GM19452 (cell line): ENCODE data around the gene PARP9.

Experiments
- ATAC-seq: cut with Tn5 transposase; IDR thresholded peaks from one replicate; pipeline ENCODE4 v1.9.1; 2021; ENCODE audit not compliant: unreplicated experiment

Gene PARP9

DNA sequence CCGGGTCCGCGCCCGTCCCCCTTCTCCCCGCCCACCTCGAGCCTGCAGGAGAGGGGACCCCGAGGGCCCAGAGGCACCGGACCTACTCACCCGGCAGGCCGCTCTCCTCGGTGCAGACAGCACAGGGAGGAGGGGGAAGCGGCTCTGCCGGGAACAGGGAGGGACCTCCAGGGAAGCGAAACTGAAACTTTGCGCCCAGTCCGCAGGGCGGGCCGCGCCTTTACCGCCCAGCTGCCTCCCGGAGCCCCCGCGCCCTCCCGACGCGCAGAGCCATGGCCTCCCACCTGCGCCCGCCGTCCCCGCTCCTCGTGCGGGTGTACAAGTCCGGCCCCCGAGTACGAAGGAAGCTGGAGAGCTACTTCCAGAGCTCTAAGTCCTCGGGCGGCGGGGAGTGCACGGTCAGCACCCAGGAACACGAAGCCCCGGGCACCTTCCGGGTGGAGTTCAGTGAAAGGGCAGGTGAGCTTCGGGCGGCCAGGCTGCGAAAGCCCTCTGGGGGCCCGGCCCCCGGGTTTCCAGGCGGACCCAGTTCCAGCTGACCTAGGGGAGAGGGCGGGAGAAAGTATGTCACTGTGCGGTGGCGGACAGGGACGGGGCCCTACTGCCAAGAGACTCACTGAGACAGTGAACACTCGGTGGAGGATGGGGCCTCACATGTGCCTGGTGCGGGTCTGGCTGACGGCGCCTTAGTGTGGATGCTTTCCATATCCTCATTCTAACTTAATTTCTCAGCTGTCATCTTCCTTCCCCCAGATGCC lies at the start of gene PARP9, which contains the start of gene DTX3L:
Gene PARP9, minus strand, starts transcription at position 146 of the 758 bp plus-strand sequence. CDS start 4,680 bp downstream, outside the sequence.
Gene DTX3L, plus strand, starts transcription at position 184 of the 758 bp plus-strand sequence. Its CDS starts 89 bp downstream, at position 273.
- peak; percentile 81 for ATAC-seq

DNA sequence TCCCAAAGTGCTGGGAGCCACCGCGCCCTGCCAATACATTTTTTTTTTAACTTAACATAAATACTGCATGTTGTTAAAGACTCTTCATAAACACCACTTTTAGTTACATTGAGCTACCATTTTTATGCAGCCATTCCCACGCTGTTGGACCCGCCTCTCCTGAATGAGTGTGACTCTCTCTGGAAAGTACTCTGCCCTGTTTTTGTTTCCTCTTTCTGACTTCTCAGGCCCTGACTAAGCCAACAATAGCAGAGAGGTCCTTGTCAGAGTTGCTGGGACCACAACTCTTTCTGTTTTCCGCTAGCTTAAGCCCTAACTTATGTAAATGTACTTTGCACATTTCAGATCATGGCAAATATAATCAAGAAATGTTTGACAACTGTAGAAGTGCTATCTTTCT lies 48.6 kb upstream of the PARP9 start:
- no peak for ATAC-seq

DNA sequence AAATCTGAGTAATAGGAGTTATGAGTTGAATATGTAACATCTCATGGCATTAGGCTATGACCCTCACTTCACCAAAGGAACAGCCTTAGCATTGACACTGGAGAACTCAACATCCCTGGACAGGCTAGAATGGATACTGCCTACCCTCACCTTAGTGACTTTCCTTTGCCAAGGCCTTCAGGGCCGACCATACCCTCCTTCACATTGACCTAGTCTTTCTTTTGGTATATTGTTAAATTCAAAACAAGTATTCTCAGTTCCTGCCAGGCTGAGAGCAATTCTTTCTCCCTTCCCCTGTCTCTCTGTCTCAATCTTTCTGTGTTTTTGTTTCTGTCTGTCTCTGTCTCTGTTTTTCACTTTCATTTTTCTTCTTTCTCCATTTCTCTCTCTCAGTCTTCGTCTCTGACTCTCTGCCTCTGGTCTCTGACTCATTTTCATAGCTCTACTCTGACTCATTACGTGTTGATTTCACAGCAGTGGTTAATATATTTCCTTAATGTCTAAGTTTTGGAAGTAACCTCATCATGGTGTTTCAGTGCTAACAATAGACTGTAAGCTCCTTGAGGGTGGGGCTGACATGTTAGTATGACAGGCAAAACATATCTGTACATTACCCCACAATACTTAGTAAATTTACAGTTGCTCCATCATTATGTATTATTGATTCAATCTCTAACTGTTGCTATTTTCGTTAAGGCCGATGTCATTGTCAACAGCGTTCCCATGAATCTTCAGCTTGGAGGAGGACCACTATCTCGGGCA lies 45.9 kb upstream of the PARP9 start:
- ATAC-seq = peak; percentile 93

DNA sequence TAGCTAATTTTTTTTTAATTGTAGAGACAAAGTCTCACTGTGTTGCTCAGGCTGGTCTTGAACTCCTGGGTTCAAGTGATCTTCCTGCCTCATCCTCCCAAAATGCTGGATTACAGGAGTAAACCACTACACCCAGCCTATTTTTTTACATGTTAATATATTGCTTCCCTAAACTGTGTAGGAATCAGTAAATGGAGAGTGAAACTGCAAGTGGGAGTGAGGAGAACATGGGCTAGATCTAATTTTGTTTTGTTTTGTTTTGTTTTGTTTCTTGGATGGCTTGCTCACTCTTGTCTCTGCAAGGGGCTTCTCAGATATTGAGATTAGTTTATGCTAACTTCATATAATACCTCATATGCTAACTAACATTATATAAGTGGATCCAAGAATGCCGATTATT lies 44.8 kb upstream of the PARP9 start:
- ATAC-seq = no peak

DNA sequence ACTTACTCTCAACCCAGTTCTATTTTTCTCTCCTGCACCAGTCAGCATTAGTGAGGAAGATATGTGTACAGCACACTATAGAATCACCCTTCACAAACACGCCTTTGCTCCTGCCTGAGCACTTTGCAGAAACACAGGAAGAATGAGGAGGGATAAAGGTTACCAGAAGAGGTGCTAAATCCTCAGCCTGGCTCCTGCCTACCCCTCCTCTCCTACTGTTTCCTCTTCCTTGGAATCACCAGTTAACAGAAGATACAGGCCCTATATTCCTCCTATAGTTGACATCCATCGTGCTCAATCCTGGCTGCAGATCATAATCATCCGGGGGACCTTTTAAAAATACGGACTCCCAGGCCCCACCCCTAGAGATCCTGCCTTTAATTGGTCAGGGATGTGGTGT lies 42.2 kb upstream of the PARP9 start:
- ATAC-seq = no peak

DNA sequence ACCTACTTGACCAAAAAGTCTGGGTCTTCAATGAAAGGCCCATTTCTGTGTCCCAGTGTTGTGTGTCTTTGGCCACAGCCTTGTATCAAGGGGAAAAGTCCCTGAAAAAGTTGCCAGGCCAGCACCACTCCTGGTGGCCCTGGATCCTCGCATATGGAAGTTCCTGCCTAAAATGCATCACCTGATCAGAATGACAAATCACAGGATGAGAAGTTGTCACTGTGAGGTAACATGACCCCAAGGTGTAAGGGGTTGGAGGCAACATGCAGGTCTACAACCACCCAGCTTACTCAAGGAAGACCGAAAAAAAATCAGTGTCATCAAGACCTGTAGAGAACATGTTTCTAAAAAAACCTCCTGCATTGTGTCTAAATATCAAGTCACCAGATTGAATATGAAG lies 39.0 kb upstream of the PARP9 start:
- ATAC-seq = no peak

DNA sequence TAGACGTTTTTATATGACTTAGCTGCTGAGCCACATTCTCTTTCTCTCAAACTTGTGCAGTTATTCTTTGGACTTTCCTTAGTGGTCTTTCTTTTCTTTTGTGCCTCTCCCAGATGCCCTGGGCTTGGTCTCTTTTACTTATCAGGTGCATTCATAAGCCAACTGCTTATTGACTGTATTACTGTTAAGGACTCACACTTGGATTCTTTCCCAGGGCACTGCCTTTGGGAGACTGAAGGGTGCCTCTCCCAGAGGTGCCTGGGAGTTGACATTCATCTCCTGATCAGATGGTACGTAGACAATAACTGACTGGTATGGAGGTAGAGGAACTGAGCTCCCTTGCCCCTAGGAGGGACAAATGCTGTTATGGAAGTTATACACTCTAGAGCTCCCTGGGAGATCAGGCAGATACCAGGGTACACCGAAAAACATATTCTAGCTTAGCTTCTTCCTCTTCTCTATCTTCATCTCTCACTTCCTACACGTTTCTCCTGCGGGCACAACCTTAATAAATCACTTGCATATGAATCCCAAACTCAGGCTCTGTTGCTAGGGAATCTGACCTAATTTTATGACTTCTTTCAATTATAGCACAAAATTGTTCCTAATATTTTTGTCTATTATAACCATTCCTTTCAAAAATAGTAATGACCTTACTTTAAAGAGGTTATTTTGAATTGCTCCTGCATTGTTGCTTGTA lies 38.1 kb upstream of the PARP9 start:
- no peak for ATAC-seq

DNA sequence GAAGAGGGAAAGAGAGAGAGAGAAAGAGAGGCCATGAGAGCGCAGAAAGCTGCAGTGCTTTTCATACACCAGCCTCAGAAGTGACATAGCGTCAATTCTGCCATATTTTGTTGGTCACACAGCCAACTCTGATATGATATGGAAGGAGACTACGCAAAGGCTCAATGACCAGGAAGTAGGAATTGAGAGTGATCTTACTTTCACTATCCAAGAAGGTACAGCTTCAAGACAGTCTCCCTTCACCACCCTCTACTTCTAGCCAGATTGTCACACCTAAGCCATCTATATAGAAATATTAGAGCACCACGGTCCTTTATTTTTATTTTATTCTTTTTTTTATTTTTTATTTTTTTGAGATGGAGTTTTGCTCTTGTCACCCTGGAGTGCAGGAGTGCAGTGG lies 34.5 kb upstream of the PARP9 start:
- no peak for ATAC-seq

DNA sequence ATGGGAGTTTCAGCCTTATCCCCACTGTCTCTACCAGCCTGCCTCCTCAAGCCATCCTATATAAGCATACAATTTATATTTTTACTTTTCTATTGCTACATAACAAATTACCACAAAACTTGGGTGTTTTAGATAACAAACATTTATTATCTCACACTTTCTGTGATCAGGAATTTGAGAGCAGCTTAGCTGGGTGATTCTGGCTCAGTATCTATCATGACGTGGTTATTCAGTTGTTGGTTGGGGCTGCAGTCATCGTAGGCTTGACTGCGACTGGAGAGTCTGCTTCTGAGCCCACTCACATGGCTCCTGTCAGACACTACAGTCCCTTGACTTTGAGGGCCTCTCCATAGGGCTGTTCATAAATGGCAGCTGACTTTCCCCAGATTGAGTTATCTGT lies 34.1 kb upstream of the PARP9 start:
- ATAC-seq = no peak

DNA sequence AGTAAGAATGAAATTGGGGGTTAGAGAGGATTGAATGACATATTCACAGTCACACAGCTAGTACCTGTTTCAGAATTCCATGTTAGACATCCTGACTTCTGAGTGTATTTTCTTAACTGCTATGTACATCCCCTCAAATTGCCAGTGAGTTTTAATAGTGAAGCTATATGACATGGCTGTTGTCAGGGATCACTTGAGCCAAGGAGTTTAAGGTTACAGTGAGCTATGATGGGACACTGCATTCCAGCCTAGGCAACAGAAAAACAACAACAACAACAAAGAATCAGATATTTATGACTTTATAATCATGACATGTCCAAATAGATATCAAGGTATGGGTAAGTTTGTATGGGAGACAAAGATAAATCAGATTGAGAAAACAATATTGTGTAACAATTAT lies 29.9 kb upstream of the PARP9 start:
- no peak for ATAC-seq

DNA sequence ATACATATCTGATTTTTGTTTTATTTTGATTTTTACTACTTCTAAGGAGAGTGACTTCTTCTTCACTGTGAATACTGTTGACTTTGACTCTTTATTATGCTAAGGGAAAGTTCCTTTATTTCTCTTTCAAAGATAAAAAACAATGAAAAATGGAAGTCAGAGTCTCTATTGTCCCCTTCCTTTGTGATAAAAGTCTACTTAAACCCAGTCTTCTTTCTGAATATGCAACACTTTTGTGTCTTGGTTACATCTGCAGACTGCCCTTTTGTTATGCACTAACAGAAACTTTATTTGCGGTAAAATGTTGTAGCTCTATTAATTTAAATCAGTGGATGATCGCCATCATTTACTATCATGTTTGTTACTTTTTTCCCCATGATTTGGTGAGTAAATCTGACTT lies 26.5 kb upstream of the PARP9 start:
- no peak for ATAC-seq

DNA sequence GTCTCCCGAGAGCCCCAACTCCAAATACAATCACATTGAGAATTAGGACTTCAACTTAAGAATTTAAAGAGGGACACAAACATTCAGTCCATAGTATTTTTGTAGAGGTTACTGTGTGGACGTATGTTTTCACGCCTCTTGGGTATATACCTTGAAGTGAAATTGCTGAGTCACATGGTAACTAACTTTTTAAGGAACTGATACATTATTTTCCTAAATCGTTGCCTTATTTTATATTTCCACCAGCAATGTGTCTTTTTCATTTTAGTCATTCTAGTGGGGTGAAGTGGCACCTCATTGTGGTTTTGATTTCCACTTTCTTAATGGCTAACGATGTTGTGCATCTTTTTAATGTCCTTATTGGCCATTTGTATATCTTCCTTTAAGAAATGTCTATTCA lies 25.2 kb upstream of the PARP9 start:
- no peak for ATAC-seq

DNA sequence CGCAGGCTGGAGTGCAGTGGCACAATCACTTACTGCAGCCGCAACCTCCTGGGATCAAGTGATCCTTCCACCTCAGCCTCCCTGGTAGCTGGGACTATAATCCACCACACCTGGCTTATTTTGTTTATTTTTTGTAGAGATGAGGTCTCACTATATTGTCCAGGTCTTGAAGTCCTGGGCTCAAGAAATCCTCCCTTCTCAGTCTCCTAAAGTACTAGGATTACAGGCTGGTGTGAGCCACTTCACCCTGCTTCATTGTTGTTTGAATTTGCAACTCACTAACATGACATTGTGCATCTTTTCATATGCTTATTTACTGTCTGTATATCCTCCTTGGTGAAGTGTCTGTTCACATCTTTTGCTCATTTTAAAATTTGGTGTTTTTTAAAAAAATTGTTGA lies 23.5 kb upstream of the PARP9 start:
- no peak for ATAC-seq

DNA sequence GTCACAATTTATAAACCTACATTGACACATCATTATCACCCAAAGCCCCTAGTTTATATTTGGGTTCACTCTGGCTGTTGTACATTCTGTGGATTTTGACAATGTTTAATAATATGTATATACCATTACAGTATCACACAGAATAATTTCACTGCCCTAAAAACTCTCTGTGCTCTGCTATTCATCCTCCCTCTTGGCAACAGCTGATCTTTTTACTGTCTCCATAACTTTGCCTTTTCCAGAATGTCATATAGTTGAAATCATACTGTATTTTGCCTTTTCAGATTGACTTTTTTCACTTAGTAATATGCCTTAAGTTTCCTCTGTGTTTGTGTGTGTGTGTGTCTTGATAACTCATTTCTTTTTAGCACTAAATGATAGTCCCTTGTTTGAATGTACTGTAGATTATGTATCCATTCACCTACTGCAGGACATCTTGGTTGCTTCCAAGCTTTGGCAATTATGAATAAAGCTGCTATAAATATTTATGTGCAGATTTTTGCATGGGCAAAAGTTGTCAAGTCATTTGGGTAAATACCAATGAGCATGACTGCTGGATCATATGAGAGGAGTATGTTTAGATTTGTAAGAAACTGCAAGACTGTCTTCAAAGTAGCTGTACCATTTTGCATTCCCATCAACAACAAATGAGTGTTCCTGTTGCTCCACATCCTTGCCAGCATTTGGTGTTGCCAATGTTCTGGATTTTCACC lies 22.8 kb upstream of the PARP9 start:
- ATAC-seq = no peak

DNA sequence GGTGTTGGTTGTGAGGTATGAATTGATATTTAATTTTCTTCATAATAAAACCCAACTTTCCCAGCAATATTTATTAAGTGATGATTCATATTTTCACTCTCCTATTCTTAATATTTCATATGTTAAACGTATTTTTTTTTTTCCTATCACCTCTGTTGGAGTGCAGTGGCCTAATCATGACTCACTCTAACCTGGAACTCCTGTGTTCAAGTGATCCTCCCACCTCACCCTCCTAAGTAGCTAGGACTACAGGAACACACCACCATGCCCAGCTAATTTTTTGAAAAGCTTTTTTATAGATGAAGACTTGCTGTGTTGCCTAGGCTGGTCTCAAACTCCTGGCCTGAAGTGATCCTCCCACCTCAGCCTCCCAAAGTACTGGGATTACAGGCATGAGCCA lies 22.0 kb upstream of the PARP9 start:
- no peak for ATAC-seq

DNA sequence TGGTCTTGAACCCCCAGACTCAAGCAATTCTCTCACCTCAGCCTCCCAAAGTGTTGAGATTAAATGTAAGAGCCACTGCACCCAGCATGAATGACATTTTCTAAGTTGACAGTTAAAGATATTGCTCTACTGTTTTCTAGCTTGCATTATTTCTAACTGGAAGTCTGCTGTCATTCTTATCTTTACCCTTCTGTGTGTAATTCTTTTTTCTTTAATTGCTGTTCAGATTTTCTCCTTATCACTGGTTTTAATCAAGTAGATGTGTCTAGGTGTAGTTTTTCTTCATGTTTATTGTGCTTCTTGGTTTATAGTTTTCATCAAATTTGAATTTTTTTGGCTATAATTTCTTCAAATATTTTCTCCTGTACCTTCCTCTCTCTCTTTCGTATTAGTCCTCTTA lies 18.3 kb upstream of the PARP9 start:
- no peak for ATAC-seq

DNA sequence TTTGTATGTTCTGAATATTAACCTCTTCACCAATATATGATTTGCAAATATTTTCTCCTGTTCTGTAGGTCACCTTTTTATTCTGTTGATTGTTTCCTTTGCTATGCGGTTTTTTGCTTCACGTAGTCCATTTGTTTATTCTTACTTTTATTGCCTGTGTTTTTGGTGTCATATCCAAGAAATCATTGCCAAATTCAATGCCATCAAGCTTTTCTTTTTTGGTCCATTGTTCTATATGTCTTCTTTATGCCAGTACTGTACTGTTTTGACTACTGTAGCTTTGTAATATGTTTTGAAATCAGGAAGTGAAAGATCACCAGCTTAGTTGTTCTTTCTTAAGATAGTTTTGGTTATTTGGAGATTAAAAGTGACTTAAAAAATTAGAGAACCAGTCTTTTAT lies 17.5 kb upstream of the PARP9 start:
- no peak for ATAC-seq

DNA sequence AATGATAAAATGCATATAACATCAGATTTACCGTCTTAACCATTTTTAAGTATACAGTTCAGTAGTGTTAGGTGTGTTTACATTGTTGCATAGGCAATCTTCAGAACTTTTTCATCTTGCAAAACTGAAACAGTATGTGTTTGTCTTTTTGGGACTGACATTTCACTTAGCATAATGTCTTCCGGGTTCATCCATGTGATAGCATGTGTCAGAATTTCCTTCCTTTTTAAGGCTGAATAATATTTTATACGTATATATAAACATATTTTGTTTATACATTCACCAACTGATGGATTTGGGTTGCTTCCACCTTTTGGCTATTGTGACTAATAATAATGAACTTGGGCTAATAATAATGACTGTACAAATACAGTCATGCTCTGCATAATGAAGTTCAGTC lies 16.4 kb upstream of the PARP9 start:
- no peak for ATAC-seq

DNA sequence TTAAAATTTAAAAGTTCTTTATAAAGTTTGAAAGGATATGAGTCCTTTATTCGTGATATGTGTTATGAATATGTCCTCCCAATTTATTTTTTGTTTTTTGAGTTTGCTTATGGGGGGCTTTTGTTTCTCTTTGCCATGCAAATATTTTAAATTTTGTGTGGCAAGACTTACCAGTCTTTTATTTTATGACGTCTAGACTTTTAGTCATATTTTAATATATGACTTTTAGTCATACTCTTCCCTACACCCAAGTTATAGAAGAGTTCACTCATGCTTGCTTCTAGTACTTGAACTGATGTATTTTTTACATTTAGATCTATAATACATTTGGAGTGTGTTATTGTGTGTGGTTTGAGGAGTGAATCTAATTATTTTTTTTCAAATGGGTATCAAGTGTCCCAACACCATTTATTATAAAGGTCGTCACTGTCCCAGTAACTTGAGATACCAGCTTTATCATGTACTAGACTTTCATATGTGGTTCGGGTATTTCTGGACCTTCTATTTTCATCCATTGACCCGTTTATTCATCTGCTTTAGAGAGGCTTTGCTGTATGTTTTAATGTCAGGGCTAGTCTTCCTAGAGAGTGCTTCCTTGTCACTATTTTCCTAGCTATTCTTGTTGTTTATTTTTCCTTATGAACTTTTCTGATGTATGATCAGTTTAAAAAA lies 14.1 kb upstream of the PARP9 start:
- ATAC-seq = no peak

DNA sequence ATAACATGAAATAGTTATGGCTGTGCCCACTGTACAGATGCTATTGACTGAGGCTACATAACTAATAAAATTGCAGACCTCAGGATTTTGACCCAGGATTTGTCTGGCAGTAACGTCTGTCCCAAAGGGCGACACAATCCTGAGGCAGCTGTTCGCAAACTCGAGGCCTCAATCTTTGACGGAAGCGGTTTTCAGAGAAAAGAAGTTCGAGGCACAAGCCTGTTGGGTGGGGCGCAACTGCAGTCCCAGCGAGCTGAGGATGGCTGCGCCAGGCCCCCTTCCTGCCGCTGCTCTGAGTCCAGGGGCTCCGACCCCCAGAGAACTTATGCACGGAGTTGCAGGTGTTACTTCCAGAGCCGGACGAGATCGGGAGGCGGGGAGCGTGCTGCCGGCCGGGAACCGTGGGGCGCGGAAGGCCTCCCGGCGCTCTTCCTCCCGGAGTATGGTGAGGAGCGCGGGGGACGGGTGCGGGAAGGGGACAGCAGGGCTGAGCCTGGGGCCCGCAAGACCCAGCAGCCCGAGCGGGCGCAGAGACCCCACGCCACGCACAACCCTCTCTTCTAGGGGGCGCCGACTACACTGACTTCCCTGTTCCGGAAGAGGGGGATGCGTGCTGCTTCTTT lies 13.4 kb upstream of the PARP9 start, which contains the start of gene PARP15:
Gene PARP15, plus strand, starts transcription at position 242 of the 623 bp plus-strand sequence. Its CDS starts 18 bp downstream, at position 260.
- ATAC-seq = no peak
